OCI-LY7 (cell line): Measurements from ENCODE around the gene CSTB. TPM values are rescaled to one million over a fixed set of nuclear protein-coding genes. Genes with fewer than 3 reads are reported as not detected.

ENCODE experiments used
- BruUV-seq: library from RNA; stranded (reverse); fragments of 400-500 nt; replicated peaks from 2 replicates; lab custom pipeline; 2021; lab: Mats Ljungman, UMichigan
- CTCF ChIA-PET: fragments of 300-600 bp; sonication (Branson Sonifier 250); formaldehyde crosslinking; loops from one replicate; lab custom pipeline; 2022; ENCODE audit warnings: antibody characterized with exemption; ENCODE audit not compliant: unreplicated experiment; lab: Charles Lee
- POLR2A ChIA-PET: fragments of 300-600 bp; sonication (Branson Sonifier 250); formaldehyde crosslinking; loops from one replicate; lab custom pipeline; 2022; ENCODE audit warnings: antibody characterized with exemption; lab: Charles Lee
- DNase-seq: peaks from one replicate; pipeline ENCODE4 v3.0.0-alpha.2; 2015; ENCODE audit warnings: low spot score
- H2AFZ ChIP-seq: fragments of 200-600 bp; sonication (generic), shearing (Covaris generic); 2 replicates; pipeline ENCODE4 v1.6.1; 2014; ENCODE audit warnings: mild to moderate bottlenecking, antibody characterized with exemption, low read length, moderate library complexity
- H3K27ac ChIP-seq: fragments of 200-600 bp; sonication (generic); 2 replicates; pipeline ENCODE4 v1.5.1; 2014; ENCODE audit warnings: mixed run types, low read depth, mild to moderate bottlenecking, moderate library complexity, low read length, inconsistent platforms; ENCODE audit not compliant: poor library complexity, severe bottlenecking
- H3K36me3 ChIP-seq: fragments of 200-600 bp; sonication (generic); 2 replicates; pipeline ENCODE4 v1.6.1; 2014; ENCODE audit warnings: mild to moderate bottlenecking, antibody characterized with exemption, low read length, moderate library complexity, mixed read lengths; ENCODE audit not compliant: insufficient read depth
- H3K4me1 ChIP-seq: fragments of 200-600 bp; sonication (generic); 2 replicates; pipeline ENCODE4 v1.5.1; 2014; ENCODE audit warnings: mild to moderate bottlenecking, low read length; ENCODE audit not compliant: insufficient read depth, poor library complexity, severe bottlenecking
- H3K4me2 ChIP-seq: fragments of 200-600 bp; sonication (generic); 2 replicates; pipeline ENCODE4 v1.6.1; 2014; ENCODE audit warnings: mild to moderate bottlenecking, low read length
- H3K4me3 ChIP-seq: fragments of 200-600 bp; sonication (generic); 2 replicates; pipeline ENCODE4 v1.5.1; 2014; ENCODE audit warnings: mild to moderate bottlenecking, low read depth, low read length; ENCODE audit not compliant: poor library complexity, severe bottlenecking
- H3K79me2 ChIP-seq: fragments of 200-600 bp; sonication (generic); 2 replicates; pipeline ENCODE4 v1.6.1; 2016; ENCODE audit warnings: low read depth, mild to moderate bottlenecking, low read length, moderate library complexity, mixed read lengths; ENCODE audit not compliant: insufficient read depth
- H3K9me2 ChIP-seq: fragments of 200-600 bp; sonication (generic); 2 replicates; pipeline ENCODE4 v1.6.1; 2016; ENCODE audit warnings: mild to moderate bottlenecking, low read length, mixed read lengths; ENCODE audit not compliant: insufficient read depth
- H3K9me3 ChIP-seq: fragments of 200-600 bp; sonication (generic); 2 replicates; pipeline ENCODE4 v1.6.1; 2014; ENCODE audit warnings: mild to moderate bottlenecking, mixed run types, low read length, mixed read lengths
- H4K20me1 ChIP-seq: fragments of 200-600 bp; sonication (generic); 2 replicates; pipeline ENCODE4 v1.6.1; 2014; ENCODE audit warnings: mild to moderate bottlenecking, antibody characterized with exemption, low read length, moderate library complexity, mixed read lengths; ENCODE audit not compliant: insufficient read depth
- EZH2phosphoT487 ChIP-seq: fragments of 200-600 bp; sonication (generic); IDR thresholded peaks from 2 replicates; pipeline ENCODE4 v1.6.1; 2018; ENCODE audit warnings: low read depth, borderline replicate concordance, mild to moderate bottlenecking, mixed run types, antibody characterized with exemption, low read length, moderate library complexity, mixed read lengths
- intact Hi-C: fragments of 100-400 bp; cut with micrococcal nuclease; formaldehyde crosslinking; loops from one replicate; pipeline ENCODE4 v1.10.0; 2022; ENCODE audit not compliant: unreplicated experiment
- total RNA-seq, 2 experiments: library from RNA; depleted of rRNA in 1 of 2; stranded (reverse); fragments of >200 nt in 1 of 2; shearing (Covaris generic) in 1 of 2; gene quantifications; 2 replicates each; pipeline ENCODE4 v1.2.3, GENCODE V29; 2014 to 2022
- TF ChIP-seq, protein P1 (sequence below): fragments of 200-600 bp; sonication (generic); conservative IDR thresholded peaks from 2 replicates; pipeline ENCODE4 v1.5.1; 2014; ENCODE audit warnings: mild to moderate bottlenecking, antibody characterized with exemption, low read length, moderate library complexity, mixed read lengths

Gene CSTB
- total RNA-seq, 2 experiments from 2014 or later = 15.6 to 33.3 TPM

DNA sequence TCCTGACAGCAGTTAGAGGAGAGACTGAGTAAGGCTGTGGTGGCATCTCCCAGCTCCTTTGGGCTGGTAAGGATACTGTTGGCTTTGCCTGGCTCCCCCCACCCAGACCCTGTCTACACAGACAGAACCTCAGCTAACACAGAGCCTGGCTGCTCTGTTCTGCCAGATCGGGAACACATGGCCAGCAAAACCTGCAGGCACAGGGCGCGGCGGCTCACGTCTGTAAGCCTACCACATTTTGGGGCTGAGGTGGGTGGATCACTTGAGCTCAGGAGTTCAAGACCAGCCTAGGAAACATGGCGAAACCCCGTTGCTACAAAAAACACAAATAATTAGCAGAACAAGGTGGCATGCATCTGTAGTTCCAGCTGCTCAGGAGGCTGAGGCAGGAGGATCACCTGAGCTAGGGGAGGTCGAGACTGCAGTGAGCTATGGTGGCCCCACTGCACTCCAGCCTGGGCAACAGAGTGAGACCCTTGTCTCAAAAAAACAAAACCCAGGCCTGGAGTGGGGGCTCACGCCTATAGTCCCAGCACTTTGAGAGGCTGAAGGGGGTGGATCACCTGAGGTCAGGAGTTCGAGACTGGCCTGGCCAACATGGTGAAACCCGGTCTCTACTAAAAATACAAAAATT, 6.7 kb downstream of the CSTB start:
- no peak for TF ChIP-seq EZH2phosphoT487
- TF ChIP-seq, protein P1, sequence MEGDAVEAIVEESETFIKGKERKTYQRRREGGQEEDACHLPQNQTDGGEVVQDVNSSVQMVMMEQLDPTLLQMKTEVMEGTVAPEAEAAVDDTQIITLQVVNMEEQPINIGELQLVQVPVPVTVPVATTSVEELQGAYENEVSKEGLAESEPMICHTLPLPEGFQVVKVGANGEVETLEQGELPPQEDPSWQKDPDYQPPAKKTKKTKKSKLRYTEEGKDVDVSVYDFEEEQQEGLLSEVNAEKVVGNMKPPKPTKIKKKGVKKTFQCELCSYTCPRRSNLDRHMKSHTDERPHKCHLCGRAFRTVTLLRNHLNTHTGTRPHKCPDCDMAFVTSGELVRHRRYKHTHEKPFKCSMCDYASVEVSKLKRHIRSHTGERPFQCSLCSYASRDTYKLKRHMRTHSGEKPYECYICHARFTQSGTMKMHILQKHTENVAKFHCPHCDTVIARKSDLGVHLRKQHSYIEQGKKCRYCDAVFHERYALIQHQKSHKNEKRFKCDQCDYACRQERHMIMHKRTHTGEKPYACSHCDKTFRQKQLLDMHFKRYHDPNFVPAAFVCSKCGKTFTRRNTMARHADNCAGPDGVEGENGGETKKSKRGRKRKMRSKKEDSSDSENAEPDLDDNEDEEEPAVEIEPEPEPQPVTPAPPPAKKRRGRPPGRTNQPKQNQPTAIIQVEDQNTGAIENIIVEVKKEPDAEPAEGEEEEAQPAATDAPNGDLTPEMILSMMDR = no peak
- H3K27ac ChIP-seq = no peak overlapping the region
- peaks cover under 1% of the 10 kb centered on the region for H3K4me1 ChIP-seq
- ChIA-PET POLR2A (interaction anchor here (0.6 kb wide), 1 partner anchor 11 kb away, joined by 3 read pairs; no protein-coding TSS in a partner anchor), CTCF (no interaction called here)
- no peaks in the 10 kb centered on the region for H3K9me2 ChIP-seq
- H2AFZ ChIP-seq = no peak overlapping the region
- H3K36me3 ChIP-seq = peaks cover 18% of the 10 kb centered on the region
- no peaks in the 10 kb centered on the region for H3K9me3 ChIP-seq
- intact Hi-C loops = no loop called here
- no peak for DNase-seq
- no peaks in the 10 kb centered on the region for H3K79me2 ChIP-seq
- no peak overlapping the region for H3K4me2 ChIP-seq
- no TSS peak for BruUV-seq
- H3K4me3 ChIP-seq = no peak overlapping the region
- H4K20me1 ChIP-seq = no peaks in the 10 kb centered on the region

DNA sequence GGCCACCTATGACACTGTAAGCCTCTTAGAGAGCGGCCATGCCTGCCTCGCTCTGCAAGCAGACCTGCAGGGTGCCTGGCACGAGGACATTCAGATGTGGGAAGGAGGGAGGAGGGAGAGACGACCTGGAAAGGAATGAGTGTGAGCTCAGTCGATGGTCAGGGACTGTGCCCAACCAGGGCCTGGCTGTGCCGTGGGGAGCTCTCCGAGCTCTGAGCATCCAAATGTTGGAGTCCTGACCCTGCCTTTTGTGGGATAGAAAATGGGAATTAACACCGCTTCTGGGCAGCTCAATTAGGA, 7.3 kb downstream of the CSTB start:
- Histone ChIP-seq H2AFZ (no peak overlapping the region), H3K4me1 (no peaks in the 10 kb centered on the region), H3K4me2 (no peak overlapping the region), H3K4me3 (no peak overlapping the region), H3K27ac (no peak overlapping the region), H4K20me1 (no peaks in the 10 kb centered on the region), H3K9me3 (no peaks in the 10 kb centered on the region), H3K36me3 (peaks cover 12% of the 10 kb centered on the region), H3K79me2 (no peaks in the 10 kb centered on the region), H3K9me2 (no peaks in the 10 kb centered on the region)
- no peak for DNase-seq
- POLR2A ChIA-PET = interaction anchor here (0.6 kb wide), 1 partner anchor 14 kb away, joined by 4 read pairs; no protein-coding TSS in a partner anchor
- intact Hi-C loops = no loop called here
- TF ChIP-seq, protein P1 = no peak
- TF ChIP-seq EZH2phosphoT487 = no peak
- BruUV-seq = no TSS peak
- CTCF ChIA-PET = no interaction called here

DNA sequence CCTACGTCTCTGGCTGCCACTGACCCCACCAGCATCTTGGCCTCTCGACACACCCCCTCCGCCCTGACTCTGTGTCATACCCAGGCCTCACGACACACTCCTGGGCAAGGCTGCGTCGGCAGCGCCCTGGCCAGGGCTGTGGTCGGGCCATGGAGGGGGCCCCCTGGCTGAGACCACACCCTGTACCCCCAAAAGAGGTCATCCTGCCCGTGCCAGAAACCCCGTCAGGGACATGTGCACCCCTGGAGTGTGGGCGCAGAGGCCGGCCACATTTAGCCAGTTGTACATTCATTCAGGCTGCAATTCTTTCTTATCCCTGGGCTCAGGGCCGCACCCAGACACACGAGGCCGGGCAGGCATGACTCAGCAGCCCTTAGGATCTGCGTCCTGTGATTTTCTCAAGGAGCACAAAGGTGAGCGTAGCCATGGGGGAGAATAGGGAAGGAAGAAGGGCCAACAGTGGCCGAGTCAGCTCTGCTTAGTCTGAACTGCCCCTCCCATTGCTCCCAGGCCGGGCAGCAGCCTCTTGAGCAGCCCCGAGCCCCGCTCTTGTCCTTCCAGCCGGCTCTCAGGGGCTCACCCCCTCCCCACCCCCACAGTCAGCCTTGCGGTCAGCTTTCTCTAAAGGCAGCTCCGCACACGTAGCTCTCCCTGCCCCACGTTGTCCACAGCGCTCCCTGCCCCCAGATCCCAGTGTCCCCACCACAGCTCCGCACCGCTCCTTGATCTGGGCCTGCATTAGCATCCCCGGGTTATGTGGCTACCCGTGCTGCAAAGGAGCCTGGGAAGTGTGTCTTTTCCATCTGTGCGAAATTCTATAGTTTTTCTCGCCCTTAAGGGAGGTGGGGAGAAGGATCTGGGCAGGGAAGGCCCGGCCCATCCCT, 7.9 kb downstream of the CSTB start:
- H3K4me2 ChIP-seq = no peak overlapping the region
- H2AFZ ChIP-seq = no peak overlapping the region

More for the DNA sequence above, 7.9 kb downstream of the CSTB start:
- BruUV-seq = no TSS peak
- H3K27ac ChIP-seq = no peak overlapping the region
- H3K9me2 ChIP-seq = no peaks in the 10 kb centered on the region
- no peak for DNase-seq
- no peaks in the 10 kb centered on the region for H3K9me3 ChIP-seq
- H3K79me2 ChIP-seq = no peaks in the 10 kb centered on the region
- TF ChIP-seq, protein P1 = no peak
- ChIA-PET POLR2A (interaction anchor here (0.6 kb wide), 1 partner anchor 15 kb away, joined by 4 read pairs; no protein-coding TSS in a partner anchor), CTCF (no interaction called here)
- no peak overlapping the region for H3K4me3 ChIP-seq
- H4K20me1 ChIP-seq = no peaks in the 10 kb centered on the region
- H3K36me3 ChIP-seq = peaks cover 6% of the 10 kb centered on the region
- intact Hi-C loops = no loop called here
- H3K4me1 ChIP-seq = no peaks in the 10 kb centered on the region
